H9 (cell line): Measurements from ENCODE around the gene LIG4. TPM values are rescaled to one million over a fixed set of nuclear protein-coding genes. Genes with fewer than 3 reads are reported as not detected.

Source experiments
- DNase-seq: peaks from one replicate; pipeline ENCODE4 v3.0.0-alpha.2; 2017
- H2AFZ ChIP-seq: one replicate; pipeline ENCODE4 v1.6.1; 2013; ENCODE audit warnings: mild to moderate bottlenecking, low read length, control low read depth, moderate library complexity
- H2AK5ac ChIP-seq: 2 replicates; pipeline ENCODE4 v1.6.1; 2013; ENCODE audit warnings: low read length, control low read depth, mixed read lengths; ENCODE audit not compliant: insufficient read length
- H2BK120ac ChIP-seq: one replicate; pipeline ENCODE4 v1.6.1; 2013; ENCODE audit warnings: low read depth, mild to moderate bottlenecking, low read length, control low read depth, inconsistent platforms; ENCODE audit not compliant: poor library complexity, severe bottlenecking
- H2BK12ac ChIP-seq: 2 replicates; pipeline ENCODE4 v1.6.1; 2013; ENCODE audit warnings: low read length, control low read depth, mixed read lengths, low read depth; ENCODE audit not compliant: insufficient read length
- H2BK15ac ChIP-seq: 2 replicates; pipeline ENCODE4 v1.6.1; 2013; ENCODE audit warnings: low read depth, low read length, control low read depth
- H2BK20ac ChIP-seq: one replicate; pipeline ENCODE4 v1.6.1; 2013; ENCODE audit warnings: low read depth, mild to moderate bottlenecking, low read length, control low read depth, inconsistent platforms; ENCODE audit not compliant: poor library complexity, severe bottlenecking
- H2BK5ac ChIP-seq: 2 replicates; pipeline ENCODE4 v1.6.1; 2013; ENCODE audit warnings: low read length, control low read depth, mixed read lengths; ENCODE audit not compliant: insufficient read length
- H3K14ac ChIP-seq: 2 replicates; pipeline ENCODE4 v1.6.1; 2013; ENCODE audit warnings: low read length, control low read depth; ENCODE audit not compliant: insufficient read depth
- H3K18ac ChIP-seq: 2 replicates; pipeline ENCODE4 v1.6.1; 2013; ENCODE audit warnings: low read depth, mild to moderate bottlenecking, mixed read lengths, low read length, control low read depth; ENCODE audit not compliant: insufficient read length
- H3K23ac ChIP-seq: 2 replicates; pipeline ENCODE4 v1.6.1; 2013; ENCODE audit warnings: low read length, control low read depth, mixed read lengths, low read depth; ENCODE audit not compliant: insufficient read length
- H3K23me2 ChIP-seq: 2 replicates; pipeline ENCODE4 v1.6.1; 2013; ENCODE audit warnings: low read depth, mild to moderate bottlenecking, mixed read lengths, low read length, control low read depth; ENCODE audit not compliant: insufficient read length, poor library complexity, severe bottlenecking
- H3K27ac ChIP-seq: 2 replicates; pipeline ENCODE4 v1.5.1; 2013; ENCODE audit warnings: low read length, control low read depth, mixed read lengths, low read depth; ENCODE audit not compliant: insufficient read length
- H3K27me3 ChIP-seq: 2 replicates; pipeline ENCODE4 v1.6.1; 2013; ENCODE audit warnings: low read length, control low read depth, inconsistent platforms; ENCODE audit not compliant: insufficient read depth
- H3K4ac ChIP-seq: 2 replicates; pipeline ENCODE4 v1.6.1; 2013; ENCODE audit warnings: low read depth, mild to moderate bottlenecking, control low read depth, inconsistent platforms, low read length, moderate library complexity
- H3K4me1 ChIP-seq: 2 replicates; pipeline ENCODE4 v1.6.1; 2013; ENCODE audit warnings: low read length, control low read depth, inconsistent platforms; ENCODE audit not compliant: insufficient read depth
- H3K4me2 ChIP-seq: 2 replicates; pipeline ENCODE4 v1.6.1; 2013; ENCODE audit warnings: low read length, control low read depth, mixed read lengths; ENCODE audit not compliant: insufficient read length, insufficient read depth
- H3K56ac ChIP-seq: 2 replicates; pipeline ENCODE4 v1.6.1; 2013; ENCODE audit warnings: low read depth, mild to moderate bottlenecking, mixed read lengths, low read length, control low read depth; ENCODE audit not compliant: insufficient read length
- H3K79me1 ChIP-seq: 2 replicates; pipeline ENCODE4 v1.6.1; 2013; ENCODE audit warnings: low read depth, mild to moderate bottlenecking, moderate library complexity, low read length, control low read depth, inconsistent platforms; ENCODE audit not compliant: insufficient read depth, poor library complexity, severe bottlenecking
- H3K79me2 ChIP-seq: 2 replicates; pipeline ENCODE4 v1.6.1; 2013; ENCODE audit warnings: low read length, control low read depth, inconsistent platforms; ENCODE audit not compliant: insufficient read depth
- H3K9ac ChIP-seq: 2 replicates; pipeline ENCODE4 v1.6.1; 2013; ENCODE audit warnings: low read length, control low read depth, mixed read lengths; ENCODE audit not compliant: insufficient read length; ENCODE audit errors: extremely low read depth
- H3K9me3 ChIP-seq: one replicate; pipeline ENCODE4 v1.6.1; 2013; ENCODE audit warnings: low read depth, low read length, inconsistent platforms; ENCODE audit not compliant: control insufficient read depth
- H3T11ph ChIP-seq: one replicate; pipeline ENCODE4 v1.6.1; 2013; ENCODE audit warnings: mild to moderate bottlenecking, low read length, control low read depth, inconsistent platforms
- H4K20me1 ChIP-seq: one replicate; pipeline ENCODE4 v1.6.1; 2013; ENCODE audit not compliant: control insufficient read depth, insufficient read length, insufficient read depth
- H4K5ac ChIP-seq: 2 replicates; pipeline ENCODE4 v1.6.1; 2013; ENCODE audit warnings: low read depth, mild to moderate bottlenecking, mixed read lengths, low read length, control low read depth; ENCODE audit not compliant: insufficient read length
- H4K8ac ChIP-seq: replicated peaks from 2 replicates; pipeline ENCODE4 v1.6.1; 2013; ENCODE audit warnings: low read length, control low read depth, mixed read lengths, low read depth; ENCODE audit not compliant: insufficient read length
- H4K91ac ChIP-seq: 2 replicates; pipeline ENCODE4 v1.6.1; 2013; ENCODE audit warnings: low read depth, mild to moderate bottlenecking, moderate library complexity, mixed read lengths, low read length, control low read depth; ENCODE audit not compliant: insufficient read length
- H3K27ac Mint-ChIP-seq, 3 experiments: 2 replicates in 2 of 3; 3 replicates in 1 of 3; pipeline ENCODE4 v1.8.0; 2020 to 2021; ENCODE audit warnings: mixed read lengths in 3 of 3, mild to moderate bottlenecking in 1 of 3, moderate library complexity in 1 of 3
- H3K27me3 Mint-ChIP-seq: 2 replicates; pipeline ENCODE4 v1.8.0; 2021; ENCODE audit warnings: low read depth, mild to moderate bottlenecking, moderate library complexity, mixed read lengths
- H3K36me3 Mint-ChIP-seq, 3 experiments: 2 replicates in 2 of 3; 3 replicates in 1 of 3; pipeline ENCODE4 v1.8.0; 2020 to 2021; ENCODE audit warnings: low read depth in 3 of 3, mixed read lengths in 3 of 3; ENCODE audit not compliant: insufficient read depth in 1 of 3
- H3K4me1 Mint-ChIP-seq, 2 experiments: 2 replicates each; pipeline ENCODE4 v1.8.0; 2020; ENCODE audit warnings: mixed read lengths in 2 of 2
- H3K4me3 Mint-ChIP-seq, 2 experiments: 2 replicates in 1 of 2; 3 replicates in 1 of 2; pipeline ENCODE4 v1.8.0; 2020 to 2021; ENCODE audit warnings: mild to moderate bottlenecking in 2 of 2, mixed read lengths in 2 of 2, moderate library complexity in 1 of 2
- H3K9me3 Mint-ChIP-seq, 2 experiments: 2 replicates in 1 of 2; 3 replicates in 1 of 2; pipeline ENCODE4 v1.8.0; 2020; ENCODE audit warnings: mild to moderate bottlenecking in 2 of 2, mixed read lengths in 2 of 2, moderate library complexity in 1 of 2
- CTCF ChIP-seq: fragments of 200-600 bp; sonication (generic); conservative IDR thresholded peaks from 3 replicates; pipeline ENCODE4 v1.8.0; 2021; ENCODE audit warnings: antibody characterized with exemption, mild to moderate bottlenecking
- WGBS: extraction: QIAGEN DNeasy Blood & Tissue Kit; methylation state at CpG from one replicate; pipeline ENCODE4 v1.1.7; 2013; ENCODE audit warnings: missing lambda C conversion rate, low lambda C conversion rate, mixed read lengths; ENCODE audit not compliant: insufficient read length; ENCODE audit errors: extremely low coverage; 5-methylcytosine and 5-hydroxymethylcytosine counted together
- total RNA-seq: library from RNA; stranded (reverse); gene quantifications from 2 replicates; pipeline ENCODE4 v1.2.1, GENCODE V29; 2021

The LIG4 gene
- total RNA-seq, 1 experiment from 2014 or later: 5.6 TPM

DNA sequence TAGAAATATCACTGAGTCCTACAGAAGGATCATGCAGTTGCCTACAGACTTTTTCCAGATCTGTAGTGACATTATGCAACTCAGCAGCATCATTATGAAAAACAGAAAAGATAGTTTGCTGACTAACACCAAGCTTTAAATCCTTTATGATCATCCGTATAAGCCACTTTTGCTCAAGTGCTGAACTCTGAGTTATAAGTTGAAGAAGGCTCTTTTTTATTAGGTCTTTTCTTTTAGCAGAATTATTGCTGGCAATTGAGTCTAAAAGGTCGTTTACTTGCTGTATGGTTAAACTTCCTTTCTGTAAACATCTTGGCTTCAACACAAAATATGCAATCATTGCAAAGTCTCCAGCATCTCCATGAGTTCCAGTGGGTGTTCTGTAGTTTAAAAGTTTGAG is 4.8 kb downstream of the LIG4 start:
- no peak overlapping the region for H3K4me2 ChIP-seq
- TF ChIP-seq CTCF: no peak
- H3K27me3 Mint-ChIP-seq: no peaks in the 10 kb centered on the region; the same call in 1 of the 2 replicates
- no peak overlapping the region for H4K91ac ChIP-seq
- no CpG with 5 or more reads among the region's 2 CpGs for WGBS
- H3K4me1 ChIP-seq: no peaks in the 10 kb centered on the region
- no peak overlapping the region for H3K18ac ChIP-seq
- peaks cover 4 to 9% (median 7%) of the 10 kb centered on the region in 3 experiments; a peak in 4 of 7 replicates for H3K36me3 Mint-ChIP-seq
- no peak overlapping the region for H3K56ac ChIP-seq
- no peak overlapping the region for H3K27ac ChIP-seq
- peaks cover 6% of the 10 kb centered on the region in 2 experiments; a peak in 3 of 4 replicates for H3K4me1 Mint-ChIP-seq
- no peak overlapping the region for H3K4ac ChIP-seq
- no peak overlapping the region for H3K4me3 Mint-ChIP-seq
- no peaks in the 10 kb centered on the region for H4K20me1 ChIP-seq
- H3K23me2 ChIP-seq: no peaks in the 10 kb centered on the region
- H3K9me3 Mint-ChIP-seq: no peaks in the 10 kb centered on the region; a peak in 1 of 5 replicates
- no peak overlapping the region for H2AFZ ChIP-seq
- H3T11ph ChIP-seq: no peak overlapping the region
- no peak overlapping the region for H4K5ac ChIP-seq
- no peak overlapping the region for H3K27ac Mint-ChIP-seq
- DNase-seq: no peak
- no peak overlapping the region for H3K14ac ChIP-seq
- H3K27me3 ChIP-seq: no peaks in the 10 kb centered on the region
- H2BK20ac ChIP-seq: no peak overlapping the region
- no peak overlapping the region for H2BK120ac ChIP-seq
- H2BK15ac ChIP-seq: no peak overlapping the region
- H3K9me3 ChIP-seq: no peaks in the 10 kb centered on the region
- no peak overlapping the region for H3K23ac ChIP-seq
- H3K79me2 ChIP-seq: no peaks in the 10 kb centered on the region
- no peak overlapping the region for H4K8ac ChIP-seq
- no peak overlapping the region for H2BK5ac ChIP-seq
- no peak overlapping the region for H3K9ac ChIP-seq
- no peak overlapping the region for H2BK12ac ChIP-seq
- H2AK5ac ChIP-seq: no peak overlapping the region
- H3K79me1 ChIP-seq: no peaks in the 10 kb centered on the region
